Stimulated activated CD8-positive, alpha-beta memory T cell treated with anti-CD3 and anti-CD28 coated beads, Interleukin-7, amount 100 ng/mL, for 1 hour (primary cell): ENCODE data around the gene NAALADL2.
"Not testable (repeated sequence)": the region's sequence is repeated elsewhere in the genome, so short reads cannot be mapped to it uniquely, and the experiment has no call there.

Experiments used
- DNase-seq, 2 donors: peaks; one replicate each; pipeline ENCODE4 v3.0.0-alpha.2; 2020; ENCODE audit warnings: low read depth in 2 of 2

Gene NAALADL2

DNA sequence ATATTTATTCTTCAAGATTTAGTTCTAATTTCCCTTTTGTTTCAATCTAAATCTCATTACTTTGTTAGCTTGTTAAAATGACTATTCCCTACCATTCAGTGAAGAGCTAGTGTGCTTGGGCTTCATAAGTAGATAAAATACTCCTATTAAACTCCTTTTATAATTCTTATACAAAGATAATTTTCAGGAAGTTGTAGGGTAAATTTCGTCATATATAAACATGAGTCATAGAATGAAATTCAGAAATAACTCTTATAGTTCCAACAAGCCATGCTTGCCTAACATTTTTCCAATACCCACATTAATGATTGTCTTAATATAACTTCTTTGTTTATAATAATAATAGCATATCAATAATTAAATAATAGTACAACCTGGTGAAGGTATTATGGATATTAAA lies 407.3 kb downstream of the NAALADL2 start:
- DNase-seq = no peak

DNA sequence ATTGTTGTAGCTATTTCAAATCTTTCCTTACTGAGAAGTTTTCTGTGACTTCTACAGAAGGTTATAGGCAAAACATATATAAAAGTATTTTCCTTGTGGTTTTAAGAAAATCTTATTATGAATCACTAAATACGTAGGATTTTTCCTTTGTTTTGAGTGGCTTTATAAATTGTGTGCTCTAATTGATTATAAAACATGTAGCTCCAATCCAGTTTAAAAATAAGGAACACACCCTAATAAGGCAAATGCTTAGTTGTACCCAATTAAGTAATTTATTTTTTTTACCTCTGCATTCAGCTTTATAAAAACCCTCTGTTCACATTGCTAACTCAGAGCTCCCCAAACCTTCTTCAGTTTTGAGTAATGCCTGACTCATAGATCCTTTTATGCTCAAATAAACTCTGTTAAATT lies 408.0 kb downstream of the NAALADL2 start:
- no peak for DNase-seq

DNA sequence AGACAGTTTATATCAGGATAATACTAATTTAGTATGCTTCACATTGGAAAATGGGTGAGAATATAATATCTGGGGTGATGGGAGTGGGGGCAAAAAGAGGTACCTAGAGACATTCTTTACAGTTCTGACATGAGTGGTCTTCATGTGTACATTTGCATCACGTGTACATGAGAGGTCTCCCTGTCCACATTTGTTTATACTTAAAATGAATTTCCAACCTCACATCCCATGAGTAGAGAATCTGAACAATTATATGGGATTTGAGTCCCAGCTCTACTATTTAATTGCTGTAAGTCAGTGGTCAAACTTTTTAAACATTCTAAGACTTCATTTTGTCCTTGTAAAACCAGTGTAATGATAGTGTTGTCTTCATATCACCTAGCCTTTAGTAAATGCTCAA lies 408.4 kb downstream of the NAALADL2 start:
- no peak for DNase-seq

DNA sequence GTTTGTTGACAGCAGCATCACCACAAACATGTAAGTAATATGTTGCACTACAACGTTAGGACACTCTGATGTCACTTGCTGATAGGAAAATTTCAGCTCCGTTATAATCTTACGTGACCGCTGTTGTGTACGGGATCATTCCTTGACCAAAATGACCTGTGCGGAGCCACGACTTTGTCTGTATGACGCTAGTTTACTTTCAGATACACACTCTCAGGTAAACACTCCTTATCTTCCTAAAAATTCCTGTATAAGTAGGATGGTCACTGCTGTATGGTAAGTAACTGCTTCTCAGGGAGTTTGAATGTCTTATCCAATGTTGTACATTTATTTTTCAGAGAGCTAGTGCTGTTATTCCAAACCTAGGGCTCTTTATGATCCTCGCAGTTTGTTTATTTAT lies 410.3 kb downstream of the NAALADL2 start:
- DNase-seq = no peak

DNA sequence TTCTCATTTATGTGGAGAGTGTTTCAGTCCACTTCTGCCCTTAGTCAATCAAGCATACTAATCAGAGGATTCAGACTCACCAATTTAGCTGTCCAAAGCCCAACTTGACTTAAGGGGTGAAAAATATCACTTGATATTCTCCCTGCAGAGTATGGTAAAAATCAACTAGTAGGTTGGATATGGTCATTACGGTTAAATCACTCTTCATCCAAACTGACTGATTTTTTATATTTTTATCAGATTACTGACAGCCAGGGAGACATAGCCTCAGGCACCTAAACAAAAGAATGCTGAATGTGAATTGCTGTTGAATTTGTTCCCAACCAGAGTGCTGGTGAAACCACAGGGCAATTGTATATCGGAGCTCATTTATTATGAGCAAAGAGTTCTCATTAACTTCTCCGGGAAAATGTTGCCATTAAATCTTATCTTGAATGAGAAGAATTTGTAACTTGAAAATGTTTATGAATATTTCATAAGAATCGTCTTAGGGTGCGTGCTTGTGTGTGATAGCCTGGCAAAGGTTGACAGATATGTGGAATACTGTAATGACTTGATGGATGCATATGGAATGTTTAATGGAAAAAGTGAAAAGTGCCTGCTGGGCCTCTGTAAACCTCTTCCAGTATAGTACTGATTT lies 411.2 kb downstream of the NAALADL2 start:
- DNase-seq = no peak

DNA sequence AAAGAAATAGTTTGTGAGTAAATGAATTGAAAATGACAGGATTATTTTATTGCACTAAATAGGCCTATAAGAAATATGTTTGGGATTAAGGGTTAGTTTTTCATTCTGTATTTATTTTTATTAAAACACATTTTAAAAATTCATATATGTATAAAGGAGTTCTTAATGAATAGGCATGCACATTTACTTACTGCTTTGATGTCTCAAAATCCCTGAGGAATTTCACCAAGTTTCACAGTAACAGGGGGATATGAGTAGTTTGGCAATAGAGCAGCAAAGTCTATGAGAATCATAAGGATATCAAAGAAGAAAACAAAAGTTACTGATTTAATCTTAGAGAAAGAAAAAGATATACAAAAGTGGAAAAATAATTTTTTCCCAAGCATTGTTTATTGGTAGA lies 411.7 kb downstream of the NAALADL2 start:
- no peak for DNase-seq

DNA sequence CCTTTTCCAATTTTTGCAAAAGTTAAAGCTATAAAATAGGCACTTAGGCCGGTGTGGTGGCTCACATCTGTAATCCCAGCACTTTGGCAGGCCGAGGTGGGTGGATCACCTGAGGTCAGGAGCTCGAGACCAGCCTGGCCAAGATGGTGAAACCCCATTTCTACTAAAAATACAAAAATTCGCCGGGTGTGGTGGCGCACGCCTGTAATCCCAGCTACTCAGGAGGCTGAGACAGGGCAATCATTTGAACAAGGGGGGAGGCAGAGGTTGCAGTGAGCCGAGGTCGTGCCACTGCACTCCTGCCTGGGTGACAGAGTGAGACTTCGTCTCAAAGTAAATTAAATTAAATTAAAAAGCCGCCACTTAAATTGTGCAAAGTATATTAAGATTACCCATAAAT lies 412.3 kb downstream of the NAALADL2 start:
- not testable (repeated sequence) for DNase-seq

DNA sequence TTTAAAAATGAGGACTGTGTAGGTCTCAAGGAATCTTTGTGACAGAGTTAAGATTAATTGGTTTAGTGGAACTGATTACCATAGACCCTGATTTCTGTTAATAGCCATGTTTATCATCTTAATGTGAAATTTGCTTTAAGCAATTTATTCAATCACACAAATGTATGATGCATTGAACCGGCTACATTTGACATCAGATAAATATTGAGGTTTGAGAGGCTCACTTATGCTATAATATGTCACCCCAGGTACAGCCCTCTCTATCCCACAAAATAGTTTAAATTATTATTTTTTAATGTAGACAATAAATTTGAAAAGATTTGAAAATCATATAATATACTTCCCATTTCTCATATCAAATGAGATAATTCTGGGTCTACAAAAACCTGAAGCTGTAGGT lies 413.3 kb downstream of the NAALADL2 start:
- DNase-seq = no peak

DNA sequence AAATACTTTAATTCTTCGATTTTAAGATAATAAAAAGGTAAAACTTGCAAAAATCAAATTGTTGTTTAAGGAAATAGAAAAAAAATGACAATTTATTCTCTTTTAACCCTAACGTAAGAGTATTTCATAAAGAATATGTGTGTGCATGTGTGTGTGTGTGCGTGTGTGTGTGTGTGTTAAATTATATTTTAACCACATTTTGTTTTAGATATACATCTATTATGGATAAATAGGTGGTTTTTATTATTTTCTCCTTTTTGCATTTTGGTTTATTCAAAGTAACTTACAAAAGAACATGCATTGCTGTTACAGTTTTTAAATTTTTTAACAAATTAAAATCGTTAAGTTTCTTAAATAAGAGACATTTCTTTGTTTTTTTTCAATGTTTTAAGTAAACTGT lies 414.4 kb downstream of the NAALADL2 start:
- DNase-seq = no peak

DNA sequence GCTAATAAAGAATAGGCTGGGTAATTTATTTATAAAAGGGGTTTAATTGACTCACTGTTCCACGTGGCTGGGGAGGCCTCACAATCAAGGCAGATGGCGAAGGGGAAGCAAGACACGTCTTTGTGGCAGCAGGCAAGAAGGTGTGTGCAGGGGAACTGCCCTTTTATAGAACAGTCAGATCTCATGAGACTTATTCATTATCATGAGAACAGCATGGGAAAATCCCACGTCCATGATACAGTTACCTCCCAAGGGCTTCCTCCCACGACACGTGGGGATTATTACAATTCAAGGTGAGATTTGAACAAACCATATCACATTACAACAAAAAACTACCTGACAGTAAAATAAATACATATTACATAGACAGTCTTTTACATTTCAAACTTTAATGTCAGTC lies 414.9 kb downstream of the NAALADL2 start:
- DNase-seq = no peak

DNA sequence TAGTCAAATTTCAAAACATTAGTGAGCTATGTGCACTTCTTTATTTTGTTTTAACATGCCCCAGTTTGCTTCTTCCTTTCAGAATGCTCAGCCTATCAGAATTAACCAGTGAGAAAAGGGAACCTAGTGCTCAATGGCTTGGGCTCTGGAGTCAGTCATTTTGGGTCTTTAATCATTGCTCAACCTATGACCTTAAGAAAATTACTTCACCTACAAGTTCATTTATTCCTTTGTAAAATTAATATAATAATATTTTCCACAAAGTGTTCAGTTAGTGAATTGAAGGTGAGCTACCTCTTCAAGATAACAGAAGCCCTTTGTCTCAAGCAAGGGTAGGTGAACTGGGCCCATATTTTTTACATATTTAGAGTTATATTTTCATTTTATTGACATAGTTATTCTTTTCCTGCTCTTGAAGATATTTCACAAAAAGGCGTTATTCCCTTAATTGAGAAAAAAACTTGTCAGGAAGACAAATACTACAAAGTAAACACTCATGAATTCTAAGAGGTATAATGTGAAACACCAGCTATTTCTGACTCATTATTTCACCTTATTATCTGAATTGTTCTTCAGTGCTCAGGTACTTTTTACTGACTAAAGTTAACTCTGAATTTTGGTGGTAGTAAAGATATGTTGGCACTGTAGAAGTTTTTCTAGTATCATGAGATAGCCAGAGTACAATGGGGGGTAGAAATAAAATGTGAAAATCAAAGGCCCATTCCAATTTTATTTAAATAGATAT lies 415.5 kb downstream of the NAALADL2 start:
- DNase-seq = no peak

DNA sequence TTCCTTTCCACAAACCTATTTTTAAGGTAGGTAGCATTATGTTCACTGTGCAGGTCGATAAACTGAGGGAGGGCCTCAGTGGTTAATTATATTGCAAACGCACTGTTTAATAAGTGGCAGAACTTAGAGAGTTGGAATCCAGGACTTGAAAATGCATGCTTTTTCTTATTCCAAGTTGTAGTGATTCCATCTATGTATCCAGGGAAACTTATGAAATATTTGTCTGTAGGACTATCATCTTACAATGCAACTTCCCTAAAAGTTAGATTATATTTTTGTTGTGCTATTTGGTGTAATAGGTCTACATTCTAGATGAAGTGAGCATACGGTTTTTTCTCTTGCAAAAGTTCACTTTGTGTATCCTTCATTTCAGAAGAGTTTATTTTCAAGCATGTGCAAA lies 419.5 kb downstream of the NAALADL2 start:
- no peak for DNase-seq

DNA sequence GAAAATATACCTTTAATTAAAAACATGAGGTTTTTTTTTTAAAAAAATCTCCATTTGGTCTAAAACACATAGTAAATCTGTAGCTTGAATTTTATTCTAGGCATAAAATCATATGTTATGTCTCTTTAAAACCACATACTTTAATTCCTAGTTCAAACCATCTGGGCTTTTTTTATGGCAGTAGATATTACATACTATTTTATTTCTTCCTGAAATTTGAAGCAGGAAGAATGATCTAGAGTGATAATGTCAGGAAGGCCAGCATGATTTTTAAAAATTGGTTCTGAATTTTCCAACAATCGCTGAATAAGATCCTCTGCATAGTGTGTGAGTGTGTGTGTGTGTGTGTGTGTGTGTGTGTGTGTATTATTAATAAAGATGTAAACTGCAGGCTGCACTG lies 420.3 kb downstream of the NAALADL2 start:
- DNase-seq = no peak

DNA sequence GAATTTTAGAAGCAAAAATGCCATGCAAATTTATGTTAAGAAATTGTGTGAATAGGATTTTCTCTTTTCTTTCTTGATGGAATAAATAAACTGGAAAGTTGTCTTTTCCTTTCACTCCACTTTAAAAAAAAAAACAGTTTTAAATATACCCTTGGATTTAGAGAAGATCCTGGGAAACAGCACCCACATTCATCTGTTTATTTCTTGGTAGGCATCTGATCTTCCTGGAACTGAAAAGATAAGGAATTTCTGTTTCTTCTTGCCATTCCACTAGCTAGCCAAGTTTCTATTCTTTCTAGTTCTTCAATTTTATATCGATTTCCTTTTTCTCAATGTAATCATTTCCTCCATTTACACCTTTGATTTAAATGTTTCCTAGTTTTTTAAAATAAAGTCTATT lies 420.8 kb downstream of the NAALADL2 start:
- DNase-seq = no peak

DNA sequence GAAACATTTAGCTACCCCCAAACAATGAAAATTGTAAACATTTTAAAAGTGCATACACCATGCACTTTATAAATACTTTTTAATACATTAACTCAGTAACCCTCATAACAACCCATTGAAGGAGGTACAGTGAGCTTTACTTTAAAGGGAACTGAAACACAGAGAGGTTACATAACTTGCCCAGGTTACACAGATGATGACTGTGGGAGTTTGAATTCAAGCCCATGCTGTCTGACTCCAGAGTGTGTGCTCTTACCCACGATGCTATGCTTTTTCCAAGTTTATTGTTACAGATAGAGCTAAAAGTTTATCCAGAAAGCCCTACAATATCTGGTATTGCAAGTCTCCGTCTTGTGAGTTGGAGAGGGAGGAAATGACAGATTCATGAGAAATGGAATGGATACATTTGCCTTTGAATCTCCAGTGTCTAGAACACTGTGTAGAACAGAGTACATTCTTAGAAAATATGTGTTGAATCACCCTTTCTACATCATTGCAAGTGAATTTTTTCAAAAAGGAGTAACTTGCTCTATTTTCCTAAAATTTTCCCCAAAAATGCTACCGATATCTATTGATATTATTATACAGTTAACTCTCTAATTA lies 428.3 kb downstream of the NAALADL2 start:
- DNase-seq = no peak

DNA sequence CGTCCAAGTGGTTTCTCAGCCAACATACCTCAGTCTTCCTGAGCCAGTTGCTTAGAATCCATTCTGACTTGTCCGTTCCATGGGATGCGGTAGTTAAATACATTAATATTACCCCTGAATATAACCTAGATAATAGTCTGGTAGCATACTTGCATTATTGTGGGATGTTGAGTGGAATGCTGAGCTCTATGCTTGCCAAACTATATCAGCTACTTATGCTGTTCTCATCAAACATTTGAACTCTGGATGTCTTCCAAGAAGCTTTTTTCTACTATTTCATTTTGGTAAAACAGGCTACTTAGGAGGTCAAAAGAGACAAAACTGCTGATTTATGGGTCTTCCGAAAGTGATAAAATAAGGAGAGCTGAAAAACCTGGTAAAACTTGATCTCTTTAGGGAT lies 429.5 kb downstream of the NAALADL2 start:
- no peak for DNase-seq

DNA sequence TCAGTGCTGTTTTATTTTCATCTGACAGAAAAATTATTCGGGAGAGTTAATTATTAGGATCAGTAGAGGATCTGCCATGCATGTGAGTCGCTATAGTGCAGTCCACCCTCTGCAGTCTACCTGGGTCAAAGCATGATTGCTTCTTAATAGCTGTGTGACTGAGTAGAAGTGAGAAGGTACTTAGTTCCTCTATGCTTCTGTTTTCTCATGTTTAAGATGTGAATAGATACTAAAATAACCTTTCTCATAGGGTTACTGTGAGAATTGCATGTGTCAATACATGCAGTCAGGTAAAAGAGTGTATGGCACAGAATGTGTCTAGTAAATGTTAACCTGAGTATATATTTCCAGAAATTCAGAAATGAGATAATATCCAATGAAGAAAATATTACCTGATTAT lies 435.7 kb downstream of the NAALADL2 start:
- DNase-seq = no peak

DNA sequence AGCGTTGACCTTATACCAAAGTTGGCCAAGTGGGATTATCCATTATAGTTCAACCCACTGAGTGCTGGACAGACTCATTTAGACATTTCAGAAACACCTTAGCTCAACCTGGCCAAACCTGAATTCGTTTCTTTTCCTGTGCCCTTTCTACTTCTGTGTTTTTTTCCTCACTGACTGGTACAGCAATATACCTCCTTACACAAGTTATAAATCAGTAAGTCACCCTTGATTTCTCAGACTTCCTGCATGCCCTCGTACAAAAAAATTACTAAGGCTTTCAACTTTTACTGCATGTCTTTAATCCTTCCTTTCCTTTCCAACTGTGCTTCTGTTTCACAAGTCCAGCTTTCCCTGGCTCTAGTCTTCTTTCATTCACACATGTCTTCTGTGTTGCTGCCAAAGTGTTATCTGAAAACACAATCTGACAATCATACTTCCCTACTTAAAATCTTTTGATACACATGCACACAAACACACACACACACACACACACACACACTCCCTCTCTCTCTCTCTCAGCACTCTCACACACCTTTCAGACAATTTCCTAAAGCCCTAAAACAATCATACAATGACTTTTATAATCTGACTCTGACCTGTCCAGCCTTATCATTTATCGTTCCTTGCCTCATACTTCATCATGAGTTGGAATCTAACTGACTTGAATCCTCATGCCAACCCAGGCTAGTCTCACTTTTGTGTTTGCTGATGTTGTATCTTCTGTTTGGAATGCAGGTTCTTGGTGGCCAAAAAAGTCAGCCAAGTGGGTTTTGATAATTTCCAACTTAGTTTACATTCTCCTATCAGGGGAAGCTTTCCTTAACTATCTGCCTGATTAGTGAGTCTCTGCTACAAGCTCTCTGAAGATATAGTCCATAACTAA lies 436.4 kb downstream of the NAALADL2 start:
- no peak for DNase-seq

DNA sequence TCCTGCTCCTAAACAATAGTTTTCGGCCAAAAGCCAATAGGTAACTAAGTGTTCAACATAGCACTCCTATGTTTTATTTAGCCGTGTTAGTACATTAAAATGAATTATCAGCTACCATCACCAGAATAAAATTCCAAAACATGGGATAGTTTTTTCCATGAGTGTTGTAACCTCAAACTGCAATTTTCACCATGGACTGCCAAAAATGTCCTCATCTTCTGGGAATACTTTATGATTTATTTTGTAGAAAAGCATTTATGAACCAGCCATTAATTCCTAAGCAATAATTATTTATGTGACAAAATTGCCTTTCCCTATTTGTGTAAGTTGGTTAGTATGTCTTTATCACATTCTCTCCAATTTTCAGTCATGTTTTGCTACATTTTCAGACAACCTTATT lies 438.1 kb downstream of the NAALADL2 start:
- DNase-seq = no peak

DNA sequence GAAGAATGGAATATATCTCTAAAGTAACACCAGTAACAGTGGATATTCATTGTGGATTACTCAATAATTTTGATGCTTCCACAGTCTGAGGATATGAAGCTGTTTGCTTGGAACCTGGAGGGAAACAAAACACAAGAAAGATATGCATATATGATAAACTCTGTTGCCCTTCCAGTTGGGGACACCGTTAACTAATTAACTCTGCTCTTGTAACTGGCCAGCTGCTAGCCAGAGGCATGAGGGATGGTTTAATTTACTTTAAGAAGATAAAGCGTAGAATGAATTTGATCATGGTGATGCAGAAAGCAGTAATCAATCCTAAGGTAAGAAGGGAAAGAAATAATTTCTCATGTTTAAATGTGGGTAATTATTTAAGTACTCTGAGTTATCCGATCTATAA lies 442.6 kb downstream of the NAALADL2 start:
- DNase-seq = no peak

DNA sequence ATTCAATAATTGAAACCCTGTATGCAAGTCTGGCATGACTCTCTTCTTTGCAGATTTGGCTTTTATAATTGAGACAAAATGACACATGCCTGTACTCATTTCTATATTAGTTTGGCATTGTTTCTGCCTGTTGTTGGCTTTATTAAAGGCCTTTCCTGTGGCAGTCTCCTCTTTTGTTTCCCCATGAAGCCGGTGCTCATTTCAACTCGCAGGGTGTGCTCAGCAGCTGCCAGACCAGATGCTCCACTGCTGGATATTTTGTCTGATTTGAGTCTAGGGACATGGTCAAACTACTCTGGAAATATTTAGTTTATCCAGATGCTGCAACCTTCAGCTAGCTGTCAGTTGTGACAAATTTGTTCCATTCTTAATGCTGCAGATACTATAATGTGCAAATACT lies 445.3 kb downstream of the NAALADL2 start:
- DNase-seq = no peak

DNA sequence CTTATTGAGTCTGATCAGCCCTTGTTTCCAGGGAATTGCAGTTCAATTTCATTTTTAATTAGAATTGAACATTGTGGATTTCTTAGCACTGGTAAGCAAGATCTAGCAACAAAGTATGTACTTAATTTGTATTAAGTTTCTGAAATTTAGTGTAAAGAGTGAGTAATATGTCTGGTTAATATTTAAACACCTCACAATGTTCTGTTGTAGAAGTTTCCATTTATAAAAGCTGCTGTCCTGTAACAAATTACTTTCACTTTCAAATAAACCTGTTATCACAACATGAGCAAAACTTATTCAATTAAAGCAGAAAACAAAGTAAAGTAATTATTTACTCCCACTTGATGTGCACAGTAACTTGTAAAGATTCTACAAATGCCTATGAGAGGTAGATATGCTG lies 448.5 kb downstream of the NAALADL2 start:
- DNase-seq = no peak
